ENCODE results near the gene TTLL8.

GRCh38 chr22:50092342-50092741 lies 34.2 kb upstream of the TTLL8 start:
- TF ChIP-seq POLR2A (IDR thresholded peaks at IDR 0.05) (no peak), CTCF (IDR thresholded peaks at IDR 0.05) (no peak)

Measured in heart left ventricle (tissue), 13 donors.